Measurements from ENCODE around the gene NUBP2. TPM values are rescaled to one million over a fixed set of nuclear protein-coding genes. Genes with fewer than 3 reads are reported as not detected.

The NUBP2 gene, protein sequence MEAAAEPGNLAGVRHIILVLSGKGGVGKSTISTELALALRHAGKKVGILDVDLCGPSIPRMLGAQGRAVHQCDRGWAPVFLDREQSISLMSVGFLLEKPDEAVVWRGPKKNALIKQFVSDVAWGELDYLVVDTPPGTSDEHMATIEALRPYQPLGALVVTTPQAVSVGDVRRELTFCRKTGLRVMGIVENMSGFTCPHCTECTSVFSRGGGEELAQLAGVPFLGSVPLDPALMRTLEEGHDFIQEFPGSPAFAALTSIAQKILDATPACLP
- 55.1 and 55.6 TPM in 2 replicates for total RNA-seq

DNA sequence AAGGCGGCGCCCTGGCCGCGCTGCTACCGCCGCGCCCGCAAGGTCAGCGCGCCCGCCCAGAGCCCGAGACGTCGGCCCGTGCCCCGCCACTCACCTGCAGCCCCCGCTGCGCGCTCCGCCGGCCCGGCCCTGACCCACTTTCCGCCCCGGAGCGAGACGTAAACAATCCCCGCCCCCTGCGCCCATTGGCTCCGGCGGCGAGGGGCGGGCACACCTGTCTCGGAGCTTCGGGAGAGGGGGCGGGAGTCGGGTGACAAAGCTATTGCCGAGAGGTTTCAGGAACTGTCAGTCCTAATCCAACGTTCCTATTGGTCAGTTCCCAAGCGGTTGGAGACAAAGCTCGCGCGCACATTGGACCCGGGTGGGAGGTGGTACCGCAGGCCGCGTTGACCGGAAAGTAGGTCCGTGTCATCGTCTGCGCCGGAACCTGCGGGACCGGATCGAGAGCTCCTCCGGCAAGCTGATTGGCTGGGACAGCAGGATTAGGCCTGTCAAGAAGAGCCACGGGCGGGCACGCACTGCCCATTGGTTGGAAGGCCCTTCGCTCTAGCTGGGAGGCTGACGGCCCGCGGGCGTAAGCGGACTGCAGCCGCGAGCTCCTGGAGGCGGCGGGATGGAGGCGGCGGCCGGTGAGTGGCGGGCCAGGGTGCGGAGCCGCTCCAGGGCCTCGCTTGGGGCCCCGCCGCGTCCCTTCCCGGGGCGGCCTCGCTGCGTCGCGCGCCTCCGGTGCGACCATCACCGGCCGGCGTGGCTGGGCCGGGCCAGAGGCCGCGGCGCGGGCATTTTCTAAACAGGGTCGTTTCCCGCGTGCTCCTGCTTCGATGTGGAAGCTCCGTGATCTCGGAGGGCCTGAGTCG lies at the start of gene NUBP2, which contains the start of gene SPSB3:
Gene NUBP2 (plus strand): TSS at position 553 of the 857 bp plus-strand sequence. CDS start 61 bp downstream, at position 614.
Gene SPSB3 (minus strand): TSS at position 164 of the 857 bp plus-strand sequence. CDS start 1,088 bp downstream, outside the sequence.
- intact Hi-C loops (cut with micrococcal nuclease) = loop anchor here (1.0 to 5.0 kb wide), 4 partner anchors 9 to 362 kb away; partner anchors contain the start of genes CRAMP1, HAGH, IFT140 and MRPS34

DNA sequence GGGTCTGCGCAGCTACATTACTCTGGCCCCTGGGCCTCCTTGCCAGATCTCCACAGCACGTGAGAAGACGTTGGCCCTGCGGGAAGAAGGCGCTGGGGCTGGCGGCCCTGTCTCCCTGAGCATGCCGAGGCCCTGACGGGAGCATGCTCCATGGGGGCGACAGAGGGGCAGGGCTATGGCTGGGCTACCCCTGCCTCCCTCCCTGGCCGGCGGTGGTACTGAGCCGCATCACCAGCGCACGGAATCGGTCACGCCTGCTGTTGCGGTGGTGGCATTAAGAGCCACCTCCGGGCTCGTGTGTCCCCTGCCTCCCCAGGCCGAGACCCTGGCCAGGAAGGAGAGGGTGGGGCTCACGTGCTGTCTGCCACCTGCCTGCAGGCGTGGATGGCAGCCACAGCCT lies 48.6 kb upstream of the NUBP2 start:
- intact Hi-C loops (cut with micrococcal nuclease) = no loop called here

DNA sequence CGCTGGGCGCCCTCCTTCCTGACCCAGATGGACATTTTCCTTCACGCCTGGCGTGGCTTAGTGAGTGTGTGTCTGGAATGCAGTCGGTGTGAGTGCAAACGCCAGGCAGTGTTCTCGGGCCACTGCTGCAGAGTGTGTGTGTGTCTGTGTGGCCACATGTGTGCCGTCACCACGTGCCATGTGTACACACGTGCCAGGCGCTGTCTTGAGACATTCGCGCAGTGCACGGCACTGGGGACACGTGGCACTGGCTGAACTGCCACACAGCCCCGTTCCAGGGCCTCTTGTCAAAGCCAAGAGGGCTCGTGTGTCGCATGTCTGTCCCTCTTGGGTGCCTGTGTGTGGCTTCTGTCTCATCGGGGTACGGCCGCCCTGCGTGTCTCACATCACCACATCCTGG lies 47.9 kb upstream of the NUBP2 start:
- intact Hi-C loops (cut with micrococcal nuclease) = no loop called here

DNA sequence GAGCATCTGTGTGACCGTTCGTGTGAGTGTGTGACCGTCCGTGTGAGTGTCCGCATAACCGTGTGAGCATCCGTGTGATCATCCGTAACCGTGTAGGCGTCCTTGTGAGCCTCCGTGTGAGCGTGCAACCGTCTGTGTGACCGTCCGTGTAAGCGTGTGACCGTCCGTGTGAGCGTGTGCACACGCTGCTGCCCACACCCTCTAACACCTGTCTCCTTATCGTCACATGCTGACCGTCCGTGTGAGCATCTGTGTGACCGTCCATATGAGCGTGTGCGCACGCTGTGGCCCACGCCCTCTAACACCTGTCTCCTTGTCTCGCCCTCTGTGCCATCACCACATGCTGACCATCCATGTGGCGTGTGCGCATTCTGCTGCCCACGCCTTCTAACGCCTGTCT lies 42.5 kb upstream of the NUBP2 start:
- intact Hi-C loops (cut with micrococcal nuclease) = no loop called here

DNA sequence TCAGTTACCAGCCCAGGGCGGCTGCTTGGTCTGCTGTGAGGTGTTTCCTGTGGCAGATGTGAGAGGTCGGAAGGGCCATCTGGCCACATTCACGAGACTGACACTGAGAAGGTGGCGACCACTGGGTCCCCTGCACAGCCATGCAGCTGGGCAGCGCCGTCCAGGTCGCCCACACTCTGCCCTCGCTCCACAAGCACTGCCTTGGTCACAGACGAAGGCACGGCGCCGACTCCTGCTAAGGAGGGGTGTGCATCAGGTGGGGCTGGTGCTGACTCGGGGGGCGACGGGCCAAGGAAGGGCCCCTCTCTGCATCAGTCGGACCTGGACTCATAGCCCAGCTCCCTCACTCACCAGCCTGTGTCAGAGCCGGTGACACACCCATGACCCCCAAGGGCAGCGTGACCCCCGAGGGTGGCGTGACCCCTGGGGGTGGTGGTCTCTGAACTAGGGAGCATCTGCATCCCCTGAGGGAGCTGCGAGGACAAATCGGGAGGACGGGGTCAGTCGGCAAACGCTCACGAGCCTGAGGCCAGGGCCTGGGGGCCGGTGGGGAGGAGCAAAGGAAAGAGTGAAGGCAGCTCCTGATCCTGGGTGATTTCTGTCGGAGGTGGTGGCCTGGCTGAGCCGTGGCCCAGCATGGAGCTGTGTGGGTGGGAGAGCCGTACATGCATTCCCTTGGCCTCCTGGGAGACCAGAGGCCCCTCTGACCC lies 41.8 kb upstream of the NUBP2 start:
- intact Hi-C loops (cut with micrococcal nuclease) = no loop called here

DNA sequence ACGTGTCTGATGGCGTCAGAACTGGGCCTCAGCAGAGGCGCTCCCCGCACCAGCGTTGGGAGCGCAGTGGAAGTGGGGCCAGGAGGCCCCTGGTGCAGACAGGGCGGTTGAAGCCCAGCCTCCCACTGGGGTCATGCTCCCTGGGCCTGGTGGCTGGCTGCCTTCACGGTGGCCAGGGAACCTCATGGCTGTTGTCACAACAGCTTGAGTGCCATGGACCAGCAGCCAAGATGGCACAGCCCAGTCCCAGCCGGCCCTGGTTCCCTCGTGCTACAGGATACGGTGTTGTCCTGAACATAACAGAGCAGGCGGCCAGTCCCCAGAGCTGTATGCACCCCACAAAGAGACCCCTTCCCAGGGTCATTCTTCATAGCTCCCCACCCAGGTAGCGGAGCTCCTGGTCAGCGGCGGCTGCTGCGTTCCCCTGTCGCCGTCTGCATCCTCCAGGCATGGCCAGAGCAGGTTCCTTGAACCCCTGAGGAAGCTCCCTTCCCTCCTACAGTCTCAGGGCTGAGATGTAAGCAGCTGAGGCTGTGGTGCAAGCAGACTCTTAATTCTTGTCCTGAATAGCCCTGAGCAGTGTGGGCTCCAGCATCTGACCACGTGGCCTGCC lies 41.1 kb upstream of the NUBP2 start:
- intact Hi-C loops (cut with micrococcal nuclease) = no loop called here

DNA sequence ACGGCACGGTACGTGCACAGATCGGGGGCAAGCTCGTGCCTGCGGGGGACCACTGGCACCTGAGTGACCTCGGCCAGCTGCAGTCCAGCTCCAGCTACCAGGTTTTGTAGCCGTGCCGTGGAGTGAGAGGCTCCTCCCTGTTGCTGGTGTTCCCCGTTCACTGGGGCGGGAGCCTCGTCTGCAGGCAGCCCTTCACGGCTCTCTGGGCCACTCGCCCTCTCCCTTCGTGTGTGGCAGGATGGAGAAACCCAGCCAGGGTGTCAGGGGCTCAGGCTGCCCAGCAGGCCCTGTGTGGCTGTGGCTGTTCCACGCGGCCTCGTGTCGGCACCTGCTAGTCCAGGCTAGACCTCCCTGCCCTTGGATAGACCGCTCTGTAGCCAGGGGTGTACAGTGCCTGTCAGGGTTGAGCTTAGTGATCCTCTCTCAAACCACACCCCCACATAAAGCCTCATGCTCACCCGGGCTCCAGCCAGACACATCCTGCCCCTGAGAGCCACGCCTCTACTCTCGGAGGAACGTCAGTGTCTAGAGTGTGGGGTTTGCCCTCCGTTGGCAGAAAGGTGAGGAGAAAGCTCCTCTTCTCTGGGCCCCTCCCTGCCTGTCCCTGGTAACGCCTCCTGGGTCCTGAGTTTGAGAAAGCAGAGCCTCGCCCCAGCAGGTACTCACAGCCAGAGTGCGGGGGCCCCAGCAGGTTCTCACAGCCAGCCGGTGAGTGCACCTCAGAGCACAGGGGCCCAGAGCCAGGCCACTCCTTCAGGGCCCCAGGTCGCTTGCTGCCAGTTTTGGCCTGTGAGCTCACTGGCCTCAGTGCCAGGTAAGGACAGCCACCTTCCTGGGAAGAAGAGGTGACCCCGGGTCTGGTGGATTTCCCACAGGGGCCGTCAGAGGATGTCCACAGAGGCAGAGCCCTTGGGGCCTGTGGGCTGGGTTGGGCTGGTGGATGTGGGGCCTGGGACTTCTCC lies 39.1 kb upstream of the NUBP2 start:
- intact Hi-C loops (cut with micrococcal nuclease) = no loop called here

DNA sequence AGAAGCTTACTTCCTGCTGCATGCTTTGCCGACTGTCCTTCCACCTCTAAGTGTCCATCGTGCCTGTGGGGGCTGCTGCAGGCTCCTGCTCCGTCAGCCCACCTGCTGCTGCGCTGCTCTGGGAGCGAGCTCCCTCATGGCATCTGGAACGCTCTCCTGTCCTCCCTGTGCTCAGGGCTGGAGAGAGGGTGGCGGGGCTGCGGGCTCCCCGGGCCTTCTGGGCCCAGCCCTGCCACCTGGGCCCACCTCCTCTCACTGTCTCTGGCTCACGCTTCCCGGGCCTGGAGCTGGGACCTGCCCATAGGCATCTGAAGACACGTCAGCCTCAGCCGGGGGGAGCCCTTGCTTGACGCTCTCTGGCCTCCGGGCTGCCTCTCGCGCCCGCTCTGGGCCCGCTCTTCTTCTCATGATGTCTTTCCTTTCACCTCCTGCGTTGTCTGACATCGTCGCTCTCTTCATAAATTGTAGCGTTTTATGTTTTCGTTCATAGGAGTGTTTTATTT lies 38.4 kb upstream of the NUBP2 start:
- intact Hi-C loops (cut with micrococcal nuclease) = no loop called here

DNA sequence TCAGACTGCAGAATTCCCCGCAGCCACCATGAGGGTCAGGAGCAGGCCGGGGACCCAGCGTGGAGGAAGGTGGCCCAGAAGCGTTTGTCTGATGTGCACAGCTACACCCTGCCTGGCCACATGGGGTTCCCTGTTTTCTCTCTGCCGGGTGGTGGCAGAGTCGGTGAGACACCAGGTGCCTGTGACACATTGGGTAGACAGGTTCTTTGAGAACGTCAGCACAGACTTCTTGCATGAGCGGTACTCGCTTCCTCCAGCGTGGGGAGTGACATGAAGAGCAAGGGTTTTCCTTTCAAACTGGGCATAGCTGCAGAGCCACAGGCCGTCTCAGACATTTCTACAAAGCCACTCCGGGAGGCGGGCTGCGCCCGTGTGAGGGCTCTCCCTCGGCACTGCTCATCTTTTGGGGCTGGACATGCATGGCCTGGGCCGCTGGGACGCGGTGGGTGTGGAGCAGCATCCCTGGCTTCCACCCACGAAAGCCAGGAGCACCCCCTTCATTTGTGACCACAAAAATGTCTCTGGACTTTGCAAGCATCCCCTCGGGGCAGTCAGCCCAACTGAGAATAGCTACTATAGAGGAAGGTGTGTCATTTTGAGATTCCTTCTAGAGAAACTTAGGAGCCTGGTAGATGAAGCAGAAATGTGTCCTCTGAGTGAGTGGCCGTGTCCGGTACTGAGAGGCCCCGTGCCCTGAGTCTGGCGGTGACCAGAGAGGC lies 37.4 kb upstream of the NUBP2 start:
- intact Hi-C loops (cut with micrococcal nuclease) = no loop called here

DNA sequence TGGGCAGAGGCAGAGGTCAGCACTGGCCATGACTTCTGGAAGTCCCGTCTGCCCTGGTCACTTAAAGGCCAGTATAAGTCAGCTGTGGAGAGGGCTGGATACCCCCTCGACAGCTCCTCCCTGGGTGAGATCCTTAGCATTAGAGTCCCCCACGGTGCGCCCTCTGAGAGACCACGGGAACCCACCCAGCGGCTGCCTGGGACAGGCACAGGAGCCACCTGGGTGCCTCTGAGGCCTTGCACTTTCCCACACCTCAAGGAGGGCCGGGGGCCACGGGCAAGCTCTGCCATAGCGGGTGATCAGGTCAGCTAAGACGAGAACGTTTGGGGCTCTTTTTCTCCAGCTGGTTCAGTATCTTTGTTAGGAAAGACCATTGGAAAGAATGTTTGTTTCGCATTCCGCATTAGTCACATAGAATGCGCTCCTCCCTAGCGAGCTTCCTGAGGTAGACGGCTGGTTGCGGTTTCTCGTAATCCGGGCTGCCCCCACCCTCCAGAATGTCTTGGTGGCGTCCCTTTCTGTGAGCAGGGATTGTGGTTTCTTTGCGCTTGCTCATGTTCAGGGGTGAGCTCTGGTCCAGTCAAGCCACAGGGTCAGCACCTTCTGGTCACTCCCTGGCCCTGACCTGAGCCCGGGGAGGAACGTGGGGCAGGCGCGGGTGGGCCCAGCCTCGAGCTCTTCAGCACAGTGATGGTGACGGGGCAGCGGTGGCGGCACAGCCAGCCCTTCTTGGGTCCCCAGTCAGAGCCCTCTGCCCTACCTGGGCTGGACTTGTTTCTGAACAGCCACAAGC lies 36.7 kb upstream of the NUBP2 start:
- intact Hi-C loops (cut with micrococcal nuclease) = no loop called here

DNA sequence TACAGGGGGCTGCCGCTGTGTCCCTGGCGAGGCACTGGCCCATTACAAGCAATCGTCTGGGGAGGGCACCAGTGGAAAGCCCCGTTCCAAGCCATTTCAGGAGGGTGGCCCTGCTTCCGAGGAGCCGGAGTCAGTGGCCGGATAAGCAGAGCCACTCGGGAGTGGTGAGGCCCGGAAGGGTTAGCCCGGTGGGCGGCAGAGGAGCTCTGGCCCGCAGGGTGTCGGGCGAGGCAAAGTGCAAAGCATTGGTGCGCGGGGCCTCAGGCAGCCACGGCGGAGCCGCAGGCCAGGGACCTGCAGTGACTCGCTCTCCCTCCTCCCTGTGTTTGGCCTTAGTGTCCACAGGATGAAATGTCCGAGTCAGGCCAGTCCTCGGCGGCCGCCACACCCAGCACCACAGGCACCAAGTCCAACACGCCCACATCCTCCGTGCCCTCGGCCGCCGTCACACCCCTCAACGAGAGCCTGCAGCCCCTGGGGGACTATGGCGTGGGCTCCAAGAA lies 36.0 kb upstream of the NUBP2 start:
- intact Hi-C loops (cut with micrococcal nuclease) = no loop called here

DNA sequence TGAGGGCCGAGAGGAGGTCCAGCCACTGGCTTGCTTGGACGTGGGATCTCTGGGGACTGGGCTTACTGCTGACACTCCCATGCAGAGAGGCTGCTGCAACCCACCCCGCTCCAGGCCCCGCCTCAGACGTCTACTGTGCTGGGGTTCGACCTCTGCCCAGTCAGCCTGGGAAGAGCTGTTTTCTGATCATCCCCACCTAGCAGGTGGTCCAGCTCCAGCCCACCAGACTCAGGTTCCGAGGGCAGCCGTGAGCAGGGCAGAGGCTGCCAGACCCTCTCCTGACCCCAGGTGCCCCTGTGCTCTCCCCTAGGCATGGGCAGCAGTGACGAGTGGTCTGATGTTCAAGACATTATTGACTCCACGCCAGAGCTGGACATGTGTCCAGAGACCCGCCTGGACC lies 34.8 kb upstream of the NUBP2 start:
- intact Hi-C loops (cut with micrococcal nuclease) = no loop called here

DNA sequence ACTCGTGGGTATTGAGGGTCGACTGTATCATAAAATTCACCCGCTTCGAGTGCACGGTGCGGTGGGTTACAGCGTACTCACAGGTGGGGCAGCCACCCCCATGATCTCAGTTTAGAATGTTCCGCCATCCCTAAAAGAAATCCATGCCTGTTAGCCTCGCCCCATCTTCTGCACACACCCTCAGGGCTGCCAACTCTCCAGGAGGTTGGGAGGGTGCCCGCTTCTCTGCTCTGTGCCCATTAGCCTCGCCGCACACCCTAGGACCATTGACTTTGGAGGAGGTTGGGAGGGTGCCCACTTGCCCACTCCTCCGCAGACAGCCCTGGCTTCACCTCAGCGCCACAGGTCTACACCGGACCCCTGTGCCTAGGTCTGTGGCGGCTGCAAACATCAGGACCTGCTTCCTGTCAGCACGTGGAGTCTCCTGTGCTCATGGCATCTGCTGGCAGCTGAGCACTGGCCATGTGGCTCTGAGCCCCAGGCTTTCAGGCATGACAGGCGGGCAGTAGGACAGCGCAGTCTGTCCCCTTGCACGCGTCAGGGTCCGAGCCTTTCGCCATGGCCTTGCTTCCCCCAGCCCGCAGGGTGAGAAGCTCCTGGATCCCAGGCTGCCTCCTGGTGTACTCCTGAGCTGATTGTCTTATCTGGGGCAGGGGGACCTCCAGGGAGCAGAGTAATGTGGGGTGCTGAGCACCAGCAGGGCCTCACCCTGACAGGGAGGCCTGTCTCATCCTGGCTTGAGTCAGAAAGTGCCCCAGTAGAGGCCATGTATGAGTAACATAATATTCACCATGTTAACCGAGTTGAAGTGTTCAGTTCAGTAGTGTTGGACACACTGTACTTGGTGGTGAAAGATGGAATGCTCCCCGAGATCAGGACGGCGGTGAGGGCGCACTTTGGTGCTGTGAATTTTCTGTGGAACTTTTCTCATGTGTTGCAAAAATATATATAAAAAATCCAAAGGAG lies 33.3 kb upstream of the NUBP2 start:
- intact Hi-C loops (cut with micrococcal nuclease) = no loop called here

DNA sequence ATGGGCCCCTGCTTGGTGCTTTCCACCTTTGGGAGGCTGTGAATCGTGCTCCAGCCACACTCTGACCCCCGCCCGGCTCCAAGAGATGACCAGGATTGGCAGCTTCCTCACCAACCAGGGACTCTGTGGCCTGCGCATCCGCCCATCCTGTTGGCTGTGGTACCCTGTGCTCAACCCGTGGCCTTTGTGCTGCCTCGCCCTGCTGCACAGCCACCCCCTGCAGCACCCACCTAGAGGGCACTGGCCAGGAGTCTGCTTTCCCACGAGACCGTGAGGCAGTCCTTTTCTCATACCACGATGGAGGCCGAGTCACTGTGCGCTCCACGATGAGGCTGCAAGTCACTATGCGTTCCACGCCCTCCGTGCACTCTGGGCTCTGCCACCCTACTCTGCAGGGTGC lies 30.8 kb upstream of the NUBP2 start:
- intact Hi-C loops (cut with micrococcal nuclease) = no loop called here

DNA sequence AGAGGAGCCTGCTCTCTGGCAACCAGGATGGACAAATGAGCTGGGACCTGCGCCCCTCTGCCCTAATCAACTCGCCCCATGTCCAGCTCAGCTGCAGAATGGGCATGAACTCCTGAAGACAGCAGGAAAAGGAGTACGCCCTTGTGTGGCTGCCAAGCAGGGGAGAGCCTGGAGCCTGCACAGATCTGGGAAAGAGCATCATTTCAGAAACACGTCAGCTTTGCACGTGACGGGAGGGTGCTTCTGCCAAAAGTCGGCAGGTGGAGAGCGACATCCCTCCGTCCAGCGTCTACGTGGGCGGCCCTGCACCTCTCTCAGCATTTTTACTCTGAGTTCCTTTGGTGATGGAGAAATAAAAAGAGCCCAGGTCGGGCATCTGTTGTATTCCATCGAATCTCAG lies 29.9 kb upstream of the NUBP2 start:
- intact Hi-C loops (cut with micrococcal nuclease) = no loop called here

DNA sequence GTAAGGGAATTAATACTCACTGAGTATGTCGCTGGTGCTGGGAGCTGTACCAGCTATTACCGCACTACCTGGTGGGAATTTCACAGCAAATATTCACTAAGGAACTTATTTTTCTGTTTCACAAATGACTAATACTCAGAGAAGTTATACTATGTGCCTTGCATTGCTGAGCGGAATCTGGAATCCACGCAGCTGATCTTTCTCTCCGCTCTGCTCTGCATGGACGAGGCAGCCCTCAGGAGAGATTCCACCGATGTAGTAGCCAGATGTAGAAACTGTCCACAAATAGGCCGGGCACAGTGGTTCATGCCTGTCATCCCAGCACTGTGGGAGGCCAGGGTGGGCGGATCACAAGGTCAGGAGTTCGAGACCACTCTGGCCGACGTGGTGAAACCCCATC lies 28.6 kb upstream of the NUBP2 start:
- intact Hi-C loops (cut with micrococcal nuclease) = no loop called here

All from T-helper 2 cell treated with Interferon-gamma antibody and Interleukin-4, amounts not matched to agents 100 ng/mL and 5 ng/mL, for 36 hours (primary cell).